Panc1 (cell line): Measurements from ENCODE around the gene SMTNL2. TPM values are rescaled to one million over a fixed set of nuclear protein-coding genes. Genes with fewer than 3 reads are reported as not detected.
"Not testable (repeated sequence)": the region's sequence is repeated elsewhere in the genome, so short reads cannot be mapped to it uniquely, and the experiment has no call there.

Source experiments
- ATAC-seq: fragments of 200-7000 bp; cut with Tn5 transposase; 2 replicates; pipeline ENCODE4 v1.9.1; 2020; ENCODE audit warnings: mild to moderate bottlenecking, moderate library complexity
- BruUV-seq: library from RNA; stranded (reverse); fragments of 400-500 nt; replicated peaks from 2 replicates; lab custom pipeline; 2021; lab: Mats Ljungman, UMichigan
- CTCF ChIA-PET: fragments of 300-600 bp; sonication (Branson Sonifier 250); formaldehyde crosslinking; loops from one replicate; lab custom pipeline; 2022; ENCODE audit warnings: antibody characterized with exemption; lab: Charles Lee
- POLR2A ChIA-PET: fragments of 300-600 bp; sonication (Branson Sonifier 250); formaldehyde crosslinking; loops from one replicate; lab custom pipeline; 2022; ENCODE audit warnings: antibody characterized with exemption; lab: Charles Lee
- DNase-seq: peaks from one replicate; pipeline ENCODE4 v3.0.0-alpha.2; 2010; ENCODE audit warnings: low read depth, low spot score
- H3K27ac ChIP-seq: 2 replicates; pipeline ENCODE4 v1.5.1; 2011; ENCODE audit warnings: mild to moderate bottlenecking, low read length, inconsistent platforms
- H3K27me3 ChIP-seq: fragments of 200-500 bp; sonication (Bioruptor generic); 2 replicates; pipeline ENCODE4 v1.6.0; 2014; ENCODE audit warnings: low read length, inconsistent platforms; ENCODE audit not compliant: control insufficient read depth, insufficient read depth
- H3K36me3 ChIP-seq: fragments of 200-500 bp; sonication (Bioruptor generic); 2 replicates; pipeline ENCODE4 v1.5.1; 2014; ENCODE audit warnings: inconsistent platforms, mild to moderate bottlenecking, low read length, moderate library complexity; ENCODE audit not compliant: control insufficient read depth, insufficient read depth
- H3K4me1 ChIP-seq: 2 replicates; pipeline ENCODE4 v1.5.1; 2011; ENCODE audit warnings: inconsistent platforms, mild to moderate bottlenecking, low read length, moderate library complexity; ENCODE audit not compliant: control insufficient read depth, insufficient read depth
- H3K4me3 ChIP-seq, 2 experiments: 2 replicates each; pipeline ENCODE4 v1.5.1; 2011 to 2012; ENCODE audit warnings: low read depth in 2 of 2, low read length in 2 of 2, mild to moderate bottlenecking in 2 of 2, inconsistent platforms in 1 of 2, moderate library complexity in 1 of 2
- H3K9me3 ChIP-seq: fragments of 200-500 bp; sonication (Bioruptor generic); 2 replicates; pipeline ENCODE4 v1.5.1; 2014; ENCODE audit warnings: low read depth, mild to moderate bottlenecking, inconsistent platforms, low read length, moderate library complexity; ENCODE audit not compliant: control insufficient read depth, insufficient read depth
- POLR2AphosphoS5 ChIP-seq: IDR thresholded peaks from 2 replicates; pipeline ENCODE4 v1.6.1; 2012; ENCODE audit warnings: mild to moderate bottlenecking, low read depth, low read length, moderate library complexity
- SIN3A ChIP-seq: IDR thresholded peaks from 2 replicates; pipeline ENCODE4 v1.6.1; 2012; ENCODE audit warnings: low read depth, mild to moderate bottlenecking, low read length, moderate library complexity, borderline replicate concordance; ENCODE audit not compliant: insufficient read depth
- TCF7L2 ChIP-seq: IDR thresholded peaks from 2 replicates; pipeline ENCODE4 v1.6.1; 2011; ENCODE audit warnings: mild to moderate bottlenecking, low read depth, low read length, inconsistent platforms
- in situ Hi-C: cut with HindIII; loops from 2 replicates; pipeline ENCODE4 v1.10.0; 2016; ENCODE audit warnings: low sequenced_read_pairs, low pct_unique_long_range_greater_than_20kb
- intact Hi-C: fragments of 100-400 bp; cut with micrococcal nuclease; formaldehyde crosslinking; loops from one replicate; pipeline ENCODE4 v1.10.0; 2022; ENCODE audit not compliant: unreplicated experiment
- total RNA-seq: library from RNA; stranded (reverse); gene quantifications from one replicate; pipeline ENCODE4 v1.2.1, GENCODE V29; 2021; ENCODE audit not compliant: unreplicated experiment
- TF ChIP-seq, protein P1 (sequence below), 2 experiments: IDR thresholded peaks; 2 replicates each; pipeline ENCODE4 v1.6.1; 2011 to 2012; ENCODE audit warnings: low read depth in 2 of 2, control low read depth in 1 of 2, low read length in 1 of 2, mild to moderate bottlenecking in 1 of 2, moderate library complexity in 1 of 2; ENCODE audit not compliant: insufficient read depth in 1 of 2
- TF ChIP-seq, protein P2 (sequence below): fragments of 450-650 bp; IDR thresholded peaks from 2 replicates; pipeline ENCODE4 v1.5.1; 2017; ENCODE audit warnings: mild to moderate bottlenecking

Gene SMTNL2
- total RNA-seq, 1 experiment from 2014 or later = not detected

DNA sequence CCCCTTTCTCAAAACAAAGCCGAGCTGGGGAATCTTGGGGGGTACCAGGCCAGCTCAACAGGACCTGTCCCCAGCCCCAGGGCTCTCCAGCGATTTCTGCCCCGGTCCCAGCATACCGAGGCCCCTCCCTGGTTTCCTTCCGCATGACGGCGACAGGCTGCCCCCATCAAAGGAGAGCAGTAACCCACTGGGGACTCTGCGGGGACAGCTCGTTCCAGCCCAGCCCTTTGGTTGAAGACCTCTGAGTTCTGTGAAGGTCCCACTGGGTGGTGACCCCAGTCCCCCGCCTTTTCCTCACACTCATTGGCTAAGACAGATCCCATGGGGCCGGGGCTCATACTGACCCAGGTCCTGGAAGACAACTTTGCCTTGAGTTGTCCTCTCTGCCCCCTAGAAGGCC is 4.1 kb downstream of the SMTNL2 start:
- TF ChIP-seq TCF7L2 = no peak
- TF ChIP-seq, protein P1, sequence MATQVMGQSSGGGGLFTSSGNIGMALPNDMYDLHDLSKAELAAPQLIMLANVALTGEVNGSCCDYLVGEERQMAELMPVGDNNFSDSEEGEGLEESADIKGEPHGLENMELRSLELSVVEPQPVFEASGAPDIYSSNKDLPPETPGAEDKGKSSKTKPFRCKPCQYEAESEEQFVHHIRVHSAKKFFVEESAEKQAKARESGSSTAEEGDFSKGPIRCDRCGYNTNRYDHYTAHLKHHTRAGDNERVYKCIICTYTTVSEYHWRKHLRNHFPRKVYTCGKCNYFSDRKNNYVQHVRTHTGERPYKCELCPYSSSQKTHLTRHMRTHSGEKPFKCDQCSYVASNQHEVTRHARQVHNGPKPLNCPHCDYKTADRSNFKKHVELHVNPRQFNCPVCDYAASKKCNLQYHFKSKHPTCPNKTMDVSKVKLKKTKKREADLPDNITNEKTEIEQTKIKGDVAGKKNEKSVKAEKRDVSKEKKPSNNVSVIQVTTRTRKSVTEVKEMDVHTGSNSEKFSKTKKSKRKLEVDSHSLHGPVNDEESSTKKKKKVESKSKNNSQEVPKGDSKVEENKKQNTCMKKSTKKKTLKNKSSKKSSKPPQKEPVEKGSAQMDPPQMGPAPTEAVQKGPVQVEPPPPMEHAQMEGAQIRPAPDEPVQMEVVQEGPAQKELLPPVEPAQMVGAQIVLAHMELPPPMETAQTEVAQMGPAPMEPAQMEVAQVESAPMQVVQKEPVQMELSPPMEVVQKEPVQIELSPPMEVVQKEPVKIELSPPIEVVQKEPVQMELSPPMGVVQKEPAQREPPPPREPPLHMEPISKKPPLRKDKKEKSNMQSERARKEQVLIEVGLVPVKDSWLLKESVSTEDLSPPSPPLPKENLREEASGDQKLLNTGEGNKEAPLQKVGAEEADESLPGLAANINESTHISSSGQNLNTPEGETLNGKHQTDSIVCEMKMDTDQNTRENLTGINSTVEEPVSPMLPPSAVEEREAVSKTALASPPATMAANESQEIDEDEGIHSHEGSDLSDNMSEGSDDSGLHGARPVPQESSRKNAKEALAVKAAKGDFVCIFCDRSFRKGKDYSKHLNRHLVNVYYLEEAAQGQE (IDR thresholded peaks at IDR 0.05; ENCODE audit: insufficient read depth in 1 of 2, low read depth in 2 of 2, low read length in 1 of 2) = no peak
- TF ChIP-seq, protein P2, sequence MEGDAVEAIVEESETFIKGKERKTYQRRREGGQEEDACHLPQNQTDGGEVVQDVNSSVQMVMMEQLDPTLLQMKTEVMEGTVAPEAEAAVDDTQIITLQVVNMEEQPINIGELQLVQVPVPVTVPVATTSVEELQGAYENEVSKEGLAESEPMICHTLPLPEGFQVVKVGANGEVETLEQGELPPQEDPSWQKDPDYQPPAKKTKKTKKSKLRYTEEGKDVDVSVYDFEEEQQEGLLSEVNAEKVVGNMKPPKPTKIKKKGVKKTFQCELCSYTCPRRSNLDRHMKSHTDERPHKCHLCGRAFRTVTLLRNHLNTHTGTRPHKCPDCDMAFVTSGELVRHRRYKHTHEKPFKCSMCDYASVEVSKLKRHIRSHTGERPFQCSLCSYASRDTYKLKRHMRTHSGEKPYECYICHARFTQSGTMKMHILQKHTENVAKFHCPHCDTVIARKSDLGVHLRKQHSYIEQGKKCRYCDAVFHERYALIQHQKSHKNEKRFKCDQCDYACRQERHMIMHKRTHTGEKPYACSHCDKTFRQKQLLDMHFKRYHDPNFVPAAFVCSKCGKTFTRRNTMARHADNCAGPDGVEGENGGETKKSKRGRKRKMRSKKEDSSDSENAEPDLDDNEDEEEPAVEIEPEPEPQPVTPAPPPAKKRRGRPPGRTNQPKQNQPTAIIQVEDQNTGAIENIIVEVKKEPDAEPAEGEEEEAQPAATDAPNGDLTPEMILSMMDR = no peak
- TF ChIP-seq POLR2AphosphoS5 = no peak
- no peak for TF ChIP-seq SIN3A
- Histone ChIP-seq H3K4me1 (no peaks in the 10 kb centered on the region), H3K27ac (no peak overlapping the region), H3K9me3 (no peaks in the 10 kb centered on the region), H3K27me3 (no peaks in the 10 kb centered on the region; the same call in 1 of the 2 replicates), H3K36me3 (no peaks in the 10 kb centered on the region), H3K4me3 (no peak overlapping the region)
- DNase-seq (no peak), ATAC-seq (no peak)
- in situ Hi-C loops = no loop called here
- ChIA-PET POLR2A (interaction anchor here (0.5 kb wide), 1 partner anchor 345 kb away, joined by 4 read pairs; no protein-coding TSS in a partner anchor), CTCF (interaction anchor here (0.5 kb wide), 1 partner anchor 21 kb away, joined by 7 read pairs; no protein-coding TSS in a partner anchor)
- BruUV-seq = no TSS peak
- intact Hi-C loops = no loop called here

DNA sequence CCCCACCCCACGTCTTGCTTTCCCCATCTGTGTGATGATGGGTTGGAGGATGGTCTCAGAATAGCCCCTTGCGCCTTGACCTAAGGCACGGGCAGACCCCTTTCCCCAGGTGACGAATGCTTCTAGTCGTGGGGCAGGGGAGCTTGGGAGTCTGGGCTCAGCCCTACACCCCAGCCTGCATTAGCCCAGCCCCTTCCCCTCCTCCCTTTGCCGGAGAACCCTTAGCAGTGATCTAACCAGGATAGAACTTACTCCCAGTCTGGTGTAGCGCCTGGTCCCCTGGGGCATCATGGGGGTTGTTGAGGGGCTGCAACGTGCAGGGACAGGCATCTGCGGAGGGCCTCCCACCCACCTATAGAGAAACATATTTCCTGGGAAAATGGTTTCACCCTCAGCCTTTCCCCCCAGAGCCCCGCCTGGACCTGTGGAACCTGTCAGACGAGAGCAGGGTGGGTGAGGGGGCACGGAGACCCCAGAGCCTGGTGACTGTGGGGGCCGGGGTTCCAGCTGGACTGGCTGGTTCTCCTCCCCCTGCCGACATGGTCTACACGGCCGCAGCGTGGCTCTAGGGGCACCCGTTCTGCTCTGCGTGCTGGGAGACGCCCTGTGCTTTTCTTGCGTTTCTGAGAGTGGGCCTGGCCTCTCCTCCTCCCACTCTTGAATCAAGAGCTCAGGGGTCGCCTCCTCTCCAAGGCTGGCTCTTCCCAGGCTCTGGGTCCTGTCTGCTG is 4.7 kb downstream of the SMTNL2 start:
- intact Hi-C loops = no loop called here
- ChIA-PET POLR2A (interaction anchor here (0.6 kb wide), 1 partner anchor 18 kb away, joined by 4 read pairs; no protein-coding TSS in a partner anchor), CTCF (no interaction called here)
- no TSS peak for BruUV-seq
- in situ Hi-C loops = no loop called here
- ATAC-seq (no peak), DNase-seq (no peak)
- no peaks in the 10 kb centered on the region for H3K4me1 ChIP-seq
- H3K36me3 ChIP-seq = no peaks in the 10 kb centered on the region
- no peak overlapping the region for H3K27ac ChIP-seq
- no peak overlapping the region for H3K4me3 ChIP-seq
- TF ChIP-seq, protein P1 (IDR thresholded peaks at IDR 0.05; ENCODE audit: insufficient read depth in 1 of 2, low read depth in 2 of 2, low read length in 1 of 2) = no peak
- no peak for TF ChIP-seq TCF7L2
- TF ChIP-seq, protein P2 = no peak
- no peak for TF ChIP-seq POLR2AphosphoS5
- no peak for TF ChIP-seq SIN3A
- H3K27me3 ChIP-seq = no peaks in the 10 kb centered on the region; the same call in 1 of the 2 replicates
- no peaks in the 10 kb centered on the region for H3K9me3 ChIP-seq

DNA sequence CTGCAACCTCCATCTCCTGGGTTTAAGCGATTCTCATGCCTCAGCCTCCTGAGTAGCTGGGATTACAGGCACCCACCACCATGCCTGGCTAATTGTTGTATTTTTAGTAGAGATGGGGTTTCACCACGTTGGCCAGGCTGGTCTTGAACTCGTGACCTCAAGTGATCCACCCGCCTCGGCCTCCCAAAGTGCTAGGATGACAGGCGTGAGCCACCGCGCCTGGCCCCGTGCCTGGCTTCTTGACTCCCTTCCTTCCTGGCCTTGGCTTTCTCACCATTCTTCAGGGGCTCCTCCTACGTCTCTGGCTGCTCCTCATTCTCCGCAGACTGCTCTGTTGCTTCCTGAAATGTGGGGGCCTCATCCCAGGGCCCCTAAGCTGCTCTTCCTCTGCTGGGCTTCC is 5.7 kb downstream of the SMTNL2 start:
- in situ Hi-C loops, H3K9me3 ChIP-seq, H3K4me1 ChIP-seq, BruUV-seq, H3K27ac ChIP-seq, intact Hi-C loops, H3K4me3 ChIP-seq, H3K36me3 ChIP-seq, H3K27me3 ChIP-seq, ATAC-seq, DNase-seq: not testable (repeated sequence)
- CTCF ChIA-PET = interaction anchor here (0.6 kb wide), 1 partner anchor 393 kb away, joined by 3 read pairs; no protein-coding TSS in a partner anchor
- POLR2A ChIA-PET = interaction anchor here (0.6 kb wide), 1 partner anchor 19 kb away, joined by 4 read pairs; no protein-coding TSS in a partner anchor
